Measurements from ENCODE around the gene HTD2.

The HTD2 gene

DNA sequence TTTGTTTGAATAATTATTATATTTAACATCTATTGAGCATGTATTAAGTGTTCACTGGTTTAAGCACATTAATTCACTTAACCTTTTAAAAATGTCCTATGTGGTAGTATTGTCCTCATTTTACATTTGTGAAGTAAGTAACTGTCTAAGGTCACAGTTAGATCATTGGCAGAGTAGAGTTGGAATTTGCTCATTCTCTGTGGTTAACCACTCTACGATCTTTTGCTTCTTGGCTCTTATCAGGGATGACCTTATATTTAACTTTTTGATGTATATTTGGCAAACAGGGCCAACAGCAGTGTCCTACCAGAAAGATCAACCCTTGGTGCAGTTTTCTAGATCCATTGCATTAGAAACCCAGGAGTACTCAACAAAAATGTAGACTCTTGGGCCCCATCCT is 60.4 kb downstream of the HTD2 start:
- DNase-seq (ENCODE audit: low read depth in 2 of 2), result peak in 1 of 2 donors; percentile 35
- TF ChIP-seq, protein P1, sequence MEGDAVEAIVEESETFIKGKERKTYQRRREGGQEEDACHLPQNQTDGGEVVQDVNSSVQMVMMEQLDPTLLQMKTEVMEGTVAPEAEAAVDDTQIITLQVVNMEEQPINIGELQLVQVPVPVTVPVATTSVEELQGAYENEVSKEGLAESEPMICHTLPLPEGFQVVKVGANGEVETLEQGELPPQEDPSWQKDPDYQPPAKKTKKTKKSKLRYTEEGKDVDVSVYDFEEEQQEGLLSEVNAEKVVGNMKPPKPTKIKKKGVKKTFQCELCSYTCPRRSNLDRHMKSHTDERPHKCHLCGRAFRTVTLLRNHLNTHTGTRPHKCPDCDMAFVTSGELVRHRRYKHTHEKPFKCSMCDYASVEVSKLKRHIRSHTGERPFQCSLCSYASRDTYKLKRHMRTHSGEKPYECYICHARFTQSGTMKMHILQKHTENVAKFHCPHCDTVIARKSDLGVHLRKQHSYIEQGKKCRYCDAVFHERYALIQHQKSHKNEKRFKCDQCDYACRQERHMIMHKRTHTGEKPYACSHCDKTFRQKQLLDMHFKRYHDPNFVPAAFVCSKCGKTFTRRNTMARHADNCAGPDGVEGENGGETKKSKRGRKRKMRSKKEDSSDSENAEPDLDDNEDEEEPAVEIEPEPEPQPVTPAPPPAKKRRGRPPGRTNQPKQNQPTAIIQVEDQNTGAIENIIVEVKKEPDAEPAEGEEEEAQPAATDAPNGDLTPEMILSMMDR (IDR thresholded peaks at IDR 0.05; ENCODE audit: low read depth, low read length), result no peak
- no peak overlapping the region for H3K4me3 ChIP-seq (replicated peaks in 1 of 2; ENCODE audit: low read depth in 2 of 2, low read length in 2 of 2)

DNA sequence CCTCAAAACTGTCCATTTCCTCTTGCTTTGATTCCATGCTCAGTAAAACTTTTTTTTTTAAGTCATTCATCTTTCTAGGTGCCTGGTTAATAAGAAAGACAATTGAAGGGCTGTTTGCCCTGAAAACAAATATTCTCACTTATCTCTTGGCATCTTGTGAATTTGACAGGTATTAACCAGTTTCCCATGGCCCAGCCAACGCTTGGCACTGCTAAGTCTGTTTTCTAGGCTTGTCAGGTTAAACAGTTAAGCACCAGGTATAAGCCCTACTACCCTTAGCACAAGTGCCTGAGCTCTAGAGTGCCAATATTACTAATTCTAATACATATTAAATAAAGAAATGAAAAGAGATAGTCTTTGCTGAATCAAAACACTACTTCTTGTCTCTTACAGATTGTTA is 62.7 kb downstream of the HTD2 start:
- TF ChIP-seq, protein P1 (IDR thresholded peaks at IDR 0.05; ENCODE audit: low read depth, low read length), result no peak
- DNase-seq (ENCODE audit: low read depth in 2 of 2), result no peak
- H3K4me3 ChIP-seq (replicated peaks in 1 of 2; ENCODE audit: low read depth in 2 of 2, low read length in 2 of 2), result no peak overlapping the region

Data from cardiac fibroblast (primary cell).